HEK293T (cell line): Measurements from ENCODE around the gene ZNF750.

Experiments
- ARNT ChIP-seq: fragments of 450-650 bp; IDR thresholded peaks from 2 replicates; pipeline ENCODE4 v1.6.1; 2017; ENCODE audit warnings: mild to moderate bottlenecking
- BHLHE40 ChIP-seq: fragments of 450-650 bp; IDR thresholded peaks from 2 replicates; pipeline ENCODE4 v1.6.1; 2016; ENCODE audit warnings: mild to moderate bottlenecking, moderate library complexity, borderline replicate concordance
- ELF4 ChIP-seq: fragments of 450-650 bp; IDR thresholded peaks from 2 replicates; pipeline ENCODE4 v1.6.1; 2017; ENCODE audit warnings: antibody characterized with exemption
- FOXA1 ChIP-seq: fragments of 450-650 bp; IDR thresholded peaks from 2 replicates; pipeline ENCODE4 v1.6.1; 2016; ENCODE audit warnings: mild to moderate bottlenecking
- FOXK2 ChIP-seq: fragments of 450-650 bp; IDR thresholded peaks from 2 replicates; pipeline ENCODE4 v1.6.1; 2016; ENCODE audit warnings: mild to moderate bottlenecking
- L3MBTL2 ChIP-seq: fragments of 450-650 bp; conservative IDR thresholded peaks from 2 replicates; pipeline ENCODE4 v1.6.1; 2016; ENCODE audit warnings: mild to moderate bottlenecking
- NFRKB ChIP-seq: fragments of 450-650 bp; IDR thresholded peaks from 2 replicates; pipeline ENCODE4 v1.6.1; 2016; ENCODE audit warnings: mild to moderate bottlenecking, moderate library complexity
- SP1 ChIP-seq: fragments of 450-650 bp; IDR thresholded peaks from 2 replicates; pipeline ENCODE4 v1.6.1; 2017
- SUZ12 ChIP-seq: fragments of 450-650 bp; IDR thresholded peaks from 2 replicates; pipeline ENCODE4 v1.6.1; 2016; ENCODE audit warnings: mild to moderate bottlenecking
- TARDBP ChIP-seq: fragments of 450-650 bp; IDR thresholded peaks from 2 replicates; pipeline ENCODE4 v1.6.1; 2016
- ZNF384 ChIP-seq: fragments of 450-650 bp; IDR thresholded peaks from 2 replicates; pipeline ENCODE4 v1.6.1; 2016
- TF ChIP-seq, protein P1 (sequence below): fragments of 450-650 bp; IDR thresholded peaks from 2 replicates; pipeline ENCODE4 v1.6.1; 2016

DNA sequence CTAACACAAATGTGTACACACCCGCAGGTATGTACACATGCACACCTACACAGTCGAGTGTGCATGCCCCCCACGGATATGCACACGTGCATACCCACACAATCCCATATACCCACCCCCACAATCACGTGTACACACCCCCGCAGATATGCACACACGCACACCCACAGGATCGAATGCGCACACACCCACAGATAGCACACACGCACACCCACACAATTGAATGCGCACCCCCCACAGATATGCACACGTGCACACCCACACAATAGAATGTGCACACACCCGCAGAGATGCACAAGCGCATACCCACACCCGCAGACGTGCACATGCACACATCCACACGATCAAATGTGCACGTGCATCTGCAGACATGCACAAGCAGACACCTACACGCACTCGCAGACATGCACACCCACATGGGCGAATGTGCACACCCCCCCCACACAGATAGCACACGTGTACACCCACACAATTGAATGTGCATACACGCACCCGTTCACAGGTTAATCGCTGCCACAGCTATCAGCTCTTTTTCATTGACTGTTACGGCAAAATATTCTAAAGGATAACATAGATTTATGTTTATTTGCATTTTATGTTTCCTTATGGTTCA is 10.8 kb downstream of the ZNF750 start:
- TF ChIP-seq SP1 (no peak), ZNF384 (no peak), SUZ12 (no peak), ELF4 (no peak), FOXA1 (no peak), BHLHE40 (no peak), L3MBTL2 (no peak), NFRKB (no peak), FOXK2 (no peak), ARNT (no peak), TARDBP (no peak)
- TF ChIP-seq, protein P1, sequence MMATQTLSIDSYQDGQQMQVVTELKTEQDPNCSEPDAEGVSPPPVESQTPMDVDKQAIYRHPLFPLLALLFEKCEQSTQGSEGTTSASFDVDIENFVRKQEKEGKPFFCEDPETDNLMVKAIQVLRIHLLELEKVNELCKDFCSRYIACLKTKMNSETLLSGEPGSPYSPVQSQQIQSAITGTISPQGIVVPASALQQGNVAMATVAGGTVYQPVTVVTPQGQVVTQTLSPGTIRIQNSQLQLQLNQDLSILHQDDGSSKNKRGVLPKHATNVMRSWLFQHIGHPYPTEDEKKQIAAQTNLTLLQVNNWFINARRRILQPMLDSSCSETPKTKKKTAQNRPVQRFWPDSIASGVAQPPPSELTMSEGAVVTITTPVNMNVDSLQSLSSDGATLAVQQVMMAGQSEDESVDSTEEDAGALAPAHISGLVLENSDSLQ, result no peak
